DMS114 treated with DMSO at 0.1 percent for 48 hours (cell line): ENCODE results near the gene TMEM132C.
"Not testable (repeated sequence)": the region's sequence is repeated elsewhere in the genome, so short reads cannot be mapped to it uniquely, and the experiment has no call there.

Source experiments
- DNase-seq: peaks from one replicate; lab custom pipeline; 2025; ENCODE audit not compliant: unreplicated experiment; lab: John Stamatoyannopoulos, UW

TMEM132C gene

DNA sequence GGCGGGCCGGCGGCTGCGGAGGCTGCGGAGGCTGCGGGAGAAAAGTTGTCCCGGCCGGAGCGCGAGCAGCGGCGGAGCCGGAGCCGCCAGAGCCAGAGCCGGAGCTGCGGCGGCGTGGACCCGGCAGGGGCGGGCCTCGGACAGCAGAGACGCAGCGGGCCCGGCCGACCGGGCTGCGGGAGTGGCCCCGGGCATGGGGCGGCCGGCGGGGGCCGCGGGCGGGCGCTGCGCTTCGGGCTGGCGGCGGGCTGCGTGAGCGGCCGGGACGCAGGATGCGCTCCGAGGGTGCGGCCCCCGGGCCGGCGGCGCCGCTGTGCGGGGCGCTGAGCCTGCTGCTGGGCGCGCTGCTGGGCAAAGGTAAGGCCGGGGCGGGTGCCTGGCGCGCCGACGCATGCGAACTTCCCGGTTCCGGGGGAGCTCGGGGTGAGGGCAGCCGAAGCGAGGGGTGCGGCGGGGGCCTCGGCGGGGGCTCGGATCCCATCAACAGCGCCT is at the start of gene TMEM132C:
Gene TMEM132C, plus strand, starts transcription at position 40 of the 492 bp plus-strand sequence. Its CDS starts 233 bp downstream, at position 273.
- DNase-seq, result no peak

DNA sequence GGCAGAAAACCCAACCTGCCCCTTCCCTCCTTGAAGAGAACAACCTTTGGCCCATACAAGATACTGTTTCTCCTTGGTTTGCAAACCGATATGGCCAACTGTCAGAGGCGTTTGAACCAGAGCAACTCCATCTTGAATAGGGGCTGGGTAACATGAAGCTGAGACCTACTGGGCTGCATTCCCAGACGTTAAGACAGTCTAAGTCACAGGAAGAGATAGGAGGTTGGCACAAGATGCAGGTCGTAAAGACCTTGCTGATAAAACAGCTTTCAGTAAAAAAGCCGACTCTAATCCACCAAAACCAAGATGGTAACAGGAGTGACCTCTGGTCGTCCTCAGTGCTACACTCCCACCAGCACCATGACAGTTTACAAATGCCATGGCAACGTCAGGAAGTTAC is 42.7 kb upstream of the TMEM132C start:
- no peak for DNase-seq

DNA sequence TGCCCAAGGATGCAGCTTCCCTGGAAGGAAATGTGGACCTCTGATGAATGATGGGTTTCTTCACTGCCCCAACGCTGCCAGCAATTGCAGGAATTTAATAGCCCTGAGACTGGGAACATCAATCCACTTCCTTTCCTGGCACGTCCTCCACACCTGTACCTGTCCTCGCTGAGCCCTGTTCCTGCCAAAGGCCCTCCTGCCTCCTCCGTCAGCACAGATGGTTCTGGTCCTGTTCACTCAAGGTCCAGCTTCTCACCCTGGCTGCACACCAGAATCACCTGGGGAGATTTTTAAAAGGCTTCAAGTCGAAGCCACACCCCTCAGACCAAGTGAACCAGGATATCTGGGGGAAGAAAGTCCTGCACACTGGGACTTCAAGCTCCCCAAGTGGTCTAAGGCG is 38.4 kb upstream of the TMEM132C start:
- DNase-seq, result no peak

- no peak for DNase-seq
These were observed 31.1 kb upstream of the TMEM132C start for GRCh38 chr12:128235635-128236417.

GRCh38 chr12:128236525-128236924 is 30.4 kb upstream of the TMEM132C start:
- no peak for DNase-seq

GRCh38 chr12:128240745-128241144 is 26.2 kb upstream of the TMEM132C start:
- DNase-seq, result no peak

DNA sequence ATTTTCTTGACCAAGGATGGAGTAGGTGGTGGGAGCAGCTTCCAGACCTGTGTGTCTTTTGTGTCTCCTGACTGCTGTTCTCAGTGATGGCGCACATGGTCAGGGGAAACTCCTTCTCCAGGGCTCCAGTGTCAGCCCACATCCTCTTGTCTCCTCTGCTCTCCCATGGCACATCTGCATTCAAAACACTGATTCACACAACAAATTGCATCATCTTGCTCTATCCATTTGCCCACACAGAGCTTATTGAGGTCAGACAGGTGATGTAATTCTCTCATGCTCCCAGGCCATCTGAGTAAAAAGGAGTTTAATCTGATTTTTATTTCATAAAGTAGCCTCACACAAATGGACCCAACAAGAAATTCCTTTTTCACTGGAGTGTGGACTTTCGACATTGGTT is 21.8 kb upstream of the TMEM132C start:
- no peak for DNase-seq

DNA sequence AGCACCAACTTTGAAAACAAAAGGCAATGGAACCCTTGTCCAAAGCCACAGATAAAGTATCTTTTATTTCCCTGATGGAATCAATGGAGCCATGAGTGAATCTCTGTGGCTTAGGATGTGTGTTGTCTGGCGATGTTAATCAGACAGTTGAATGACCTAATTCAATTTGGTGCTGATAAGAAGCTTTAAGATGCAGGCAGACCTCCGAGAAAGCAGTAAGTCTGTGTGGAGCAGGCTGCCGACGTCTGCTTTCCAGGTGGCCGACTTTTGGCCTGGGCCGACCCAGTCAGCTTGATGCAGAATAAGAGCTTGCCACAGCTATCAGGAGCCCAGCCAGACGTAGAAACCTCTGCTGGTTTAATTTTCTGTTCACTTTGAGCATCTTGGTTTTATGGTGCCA is 21.1 kb upstream of the TMEM132C start:
- no peak for DNase-seq

DNA sequence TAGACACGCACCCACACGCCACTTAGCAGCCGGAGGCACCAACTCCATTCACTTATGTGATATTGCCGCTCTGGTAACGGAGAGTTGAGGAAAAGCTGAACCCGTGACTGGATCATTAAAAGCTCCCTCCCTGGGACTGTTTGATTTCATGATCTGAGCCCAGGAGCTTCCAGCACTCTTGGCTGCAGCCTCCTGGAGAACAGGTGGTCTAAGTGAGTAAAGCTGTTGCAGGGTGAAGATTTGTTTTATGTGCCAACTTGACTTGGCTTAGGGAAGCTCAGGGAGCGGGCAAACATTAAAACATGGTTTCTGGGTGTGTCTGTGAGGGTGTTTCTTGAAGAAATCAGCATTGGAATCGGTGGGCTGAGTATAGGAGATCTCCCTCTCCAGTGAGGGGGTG is 16.9 kb upstream of the TMEM132C start:
- DNase-seq, result no peak

- DNase-seq, result not testable (repeated sequence)
These were observed 13.1 kb upstream of the TMEM132C start for GRCh38 chr12:128253829-128254228.

DNA sequence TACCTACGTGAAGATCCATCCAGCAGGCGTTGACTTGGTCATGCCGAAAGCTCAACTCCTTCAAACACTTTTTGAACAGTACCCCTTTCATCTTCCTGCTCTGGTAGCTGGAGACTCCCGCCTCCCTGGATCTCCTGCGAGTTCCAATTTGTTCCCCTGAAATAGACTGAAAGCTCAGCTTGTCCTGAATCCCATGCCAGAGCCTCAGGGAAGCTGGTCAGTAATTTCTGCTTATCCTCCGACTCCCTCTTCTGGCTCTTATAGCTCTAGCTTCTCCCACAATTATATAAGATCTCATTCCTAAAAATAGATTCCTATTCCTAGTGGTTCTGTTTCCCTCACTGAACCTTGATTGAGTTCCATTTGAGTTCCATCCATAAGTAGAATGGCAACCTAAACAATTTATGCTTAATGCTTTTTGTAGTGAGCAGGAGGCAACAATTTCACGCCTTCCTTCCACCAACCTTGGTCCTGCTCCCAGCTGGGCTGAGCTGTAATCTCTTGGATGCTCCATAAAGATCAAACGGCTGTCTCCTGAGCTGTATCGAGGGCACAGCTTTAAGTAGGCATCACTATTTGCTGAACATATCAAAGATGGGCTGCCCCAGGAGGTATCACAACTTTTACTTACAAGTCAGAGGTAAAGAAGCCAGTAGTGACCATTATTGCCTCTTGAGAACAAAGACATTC is 8.0 kb upstream of the TMEM132C start:
- DNase-seq, result peak; percentile 5

DNA sequence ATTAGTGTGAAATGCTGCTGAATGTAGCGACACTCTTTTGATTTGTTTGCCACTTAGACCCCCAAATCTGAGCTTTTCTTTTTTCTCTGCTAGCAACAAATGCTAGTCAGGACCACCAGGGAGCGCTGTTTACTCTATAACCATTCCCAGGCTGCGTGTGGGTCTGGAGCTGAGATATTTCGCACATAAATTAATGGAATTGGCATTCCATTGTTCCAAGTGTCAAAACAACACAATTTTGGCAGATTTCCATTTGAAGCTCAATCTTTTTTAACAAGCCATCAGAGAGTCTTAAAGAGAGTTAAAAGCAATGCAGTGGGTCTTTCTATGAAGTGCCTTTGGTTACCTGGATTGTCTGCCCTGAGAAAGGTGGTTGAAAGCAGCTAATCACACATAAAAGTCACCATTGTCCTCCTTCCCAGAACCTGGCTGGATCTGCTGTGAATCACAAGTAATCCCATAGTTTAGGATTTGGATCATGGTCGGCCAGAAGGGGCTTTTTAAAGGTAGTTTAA is 7.4 kb upstream of the TMEM132C start:
- DNase-seq, result peak; percentile 28

DNA sequence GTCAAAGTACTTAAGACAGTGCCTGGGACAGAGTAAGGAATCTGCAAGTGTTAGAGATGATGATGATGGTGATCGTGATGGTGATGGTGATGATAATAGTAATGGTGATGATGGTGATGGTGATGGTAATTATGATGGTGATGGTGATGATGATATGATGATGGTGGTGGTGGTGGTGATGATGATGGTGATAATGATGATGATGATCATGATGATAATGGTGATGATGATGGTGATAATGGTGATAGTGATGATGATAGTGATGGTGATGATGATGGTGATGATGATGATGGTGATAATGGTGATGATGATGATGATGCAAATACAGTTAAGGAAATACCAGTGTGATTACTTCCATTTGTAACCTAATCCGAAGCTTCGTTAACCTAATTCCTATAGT is 5.2 kb upstream of the TMEM132C start:
- no peak for DNase-seq

DNA sequence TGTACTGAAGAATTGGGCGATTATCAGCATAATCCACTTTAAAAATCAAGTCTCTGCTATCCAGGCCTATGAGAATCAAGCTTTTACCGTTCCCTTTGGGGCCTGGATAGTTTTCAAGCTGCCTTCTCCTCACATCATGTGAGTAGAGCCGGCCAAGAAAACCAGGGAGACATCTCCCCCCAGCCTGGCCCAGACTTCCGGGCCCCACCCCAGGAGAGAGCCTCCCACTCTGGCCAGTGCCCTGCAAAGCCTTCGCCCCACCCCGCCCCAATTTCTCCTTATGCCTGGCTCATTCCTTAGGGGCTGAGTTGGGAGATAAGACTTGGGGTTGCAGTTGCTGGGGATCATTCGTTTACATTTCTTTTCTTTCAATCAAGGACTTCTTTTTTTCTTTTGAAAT is 1.4 kb upstream of the TMEM132C start:
- DNase-seq, result no peak

DNA sequence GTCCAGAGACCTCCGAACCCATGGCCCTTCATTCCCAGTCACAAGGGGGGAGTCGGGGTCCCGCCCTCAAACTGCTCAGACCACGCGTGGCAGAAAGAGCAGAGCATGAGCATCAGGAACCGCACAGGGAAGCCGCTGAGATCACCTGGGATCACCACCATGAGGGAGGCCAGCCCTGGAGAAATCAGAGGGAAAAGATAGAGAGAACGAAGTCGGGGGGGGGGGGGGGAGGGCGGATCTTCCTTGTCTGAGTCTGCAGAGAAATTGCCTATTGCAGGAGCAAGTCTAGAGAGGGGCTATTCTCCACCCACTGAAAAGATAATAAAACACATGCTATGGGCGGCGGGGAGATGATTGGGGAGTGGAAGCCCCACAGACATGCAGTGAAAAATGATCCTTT is 884 bp upstream of the TMEM132C start:
- DNase-seq, result no peak

DNA sequence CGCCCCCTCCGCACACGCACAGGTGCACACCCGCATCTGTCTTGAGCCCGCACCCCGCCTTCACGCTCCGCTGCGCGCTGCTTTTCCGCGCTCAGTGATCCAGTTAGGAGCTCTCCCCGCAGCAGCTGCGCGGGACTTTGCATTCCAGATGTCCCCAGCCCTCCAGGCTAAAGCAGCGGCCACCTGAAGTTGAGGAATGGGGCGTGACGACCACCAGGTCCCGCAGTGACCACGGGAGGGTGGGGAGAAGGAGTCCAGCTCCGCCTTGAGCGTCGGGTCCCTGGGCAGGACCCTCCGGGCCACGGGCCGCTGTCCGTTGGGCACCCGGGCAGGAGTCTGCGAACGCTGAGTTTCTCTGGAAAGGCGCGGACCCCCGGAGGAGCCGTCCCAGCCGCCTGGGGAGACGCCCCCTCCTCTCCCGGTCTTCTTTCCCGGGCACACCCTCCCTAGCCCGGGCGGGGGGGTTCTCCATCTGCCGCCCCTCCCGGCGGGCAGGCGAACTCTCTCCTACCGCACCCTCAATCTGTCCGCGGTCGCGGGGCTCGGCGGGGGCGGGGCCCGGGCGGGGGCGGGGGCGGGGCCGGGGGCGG is 334 bp upstream of the TMEM132C start:
- DNase-seq, result no peak

DNA sequence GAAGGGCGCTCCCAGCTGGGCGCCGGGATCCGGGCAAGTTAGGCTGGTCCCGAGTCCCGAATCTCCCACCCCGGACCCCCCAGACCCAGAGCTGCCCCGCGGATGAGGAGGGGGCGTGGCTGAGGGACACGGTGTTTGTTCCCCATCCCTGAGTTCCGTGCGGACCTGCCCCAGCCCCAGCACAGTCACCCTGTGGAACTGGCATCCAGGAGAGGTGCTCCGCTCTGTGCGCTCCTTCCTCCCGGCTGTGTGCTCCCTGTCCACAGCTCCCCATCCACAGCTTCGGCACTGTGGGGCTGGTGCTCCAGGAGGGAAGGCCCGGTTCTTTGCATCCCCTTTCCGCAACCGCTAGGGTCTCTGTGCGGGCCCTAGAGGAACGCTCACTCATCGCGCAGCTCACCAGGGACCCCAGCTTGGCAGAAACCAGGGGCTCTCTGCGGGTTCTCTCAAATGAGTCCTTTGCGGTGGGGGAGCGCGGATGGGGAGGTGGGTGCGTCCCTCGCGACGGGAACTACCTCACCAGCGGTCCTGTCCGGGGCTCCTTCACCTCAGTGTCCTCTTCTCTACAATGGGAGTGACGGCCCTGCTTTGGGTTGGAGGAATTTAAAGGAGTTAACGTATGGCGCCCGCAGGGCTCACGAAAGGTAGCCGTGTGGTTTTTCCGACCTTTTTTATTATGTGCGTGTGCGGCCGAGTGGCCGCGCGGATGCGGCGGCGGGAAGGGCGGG is 845 bp downstream of the TMEM132C start:
- no peak for DNase-seq

- no peak for DNase-seq
These were observed 1.5 kb downstream of the TMEM132C start for GRCh38 chr12:128268379-128268995.

DNA sequence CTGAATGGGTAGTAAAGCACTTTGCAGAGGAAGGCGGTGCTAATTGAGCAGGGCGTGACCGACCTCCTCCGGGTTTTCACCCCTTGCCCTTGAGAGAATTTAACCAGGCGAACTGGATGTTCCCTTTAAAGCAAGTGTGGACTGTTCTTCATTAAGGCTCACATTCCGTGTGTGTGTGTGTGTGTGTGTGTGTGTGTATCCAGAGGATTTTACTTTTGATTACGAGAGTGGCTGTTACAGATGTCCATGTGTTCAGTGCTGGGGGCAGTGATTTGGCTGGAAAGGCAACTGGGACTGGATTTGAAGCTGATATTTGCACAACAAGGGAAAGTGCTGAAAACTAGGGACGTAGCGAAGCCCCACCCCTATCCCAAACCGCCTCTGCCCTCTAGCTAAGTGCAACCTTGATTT is 2.2 kb downstream of the TMEM132C start:
- DNase-seq, result no peak

GRCh38 chr12:128276471-128276870 is 9.5 kb downstream of the TMEM132C start:
- DNase-seq, result no peak

GRCh38 chr12:128286970-128287369 is 20.0 kb downstream of the TMEM132C start:
- no peak for DNase-seq
